ENCODE results near the gene BET1L. TPM values are rescaled to one million over a fixed set of nuclear protein-coding genes. Genes with fewer than 3 reads are reported as not detected.
A peak's percentile ranks its signal among the peaks of the same experiment; 100 is the strongest.
"Not testable (repeated sequence)": the region's sequence is repeated elsewhere in the genome, so short reads cannot be mapped to it uniquely, and the experiment has no call there.

BET1L gene
- total and polyA plus RNA-seq, 8 donors = 27.7 to 53.4 (median 41.2) TPM

GRCh38 chr11:191490-192478 is 15.4 kb downstream of the BET1L start:
- intact Hi-C loops (cut with DNase I); H3K36me3 ChIP-seq; H3K27me3 ChIP-seq; H3K27ac ChIP-seq; H3K9me3 ChIP-seq; H3K4me3 ChIP-seq; H3K4me1 ChIP-seq: not testable (repeated sequence)
- ATAC-seq = peak; percentile 66 to 85 (median 76)
- DNase-seq = peak in 3 of 6 donors; percentile 59 to 80 (median 73)
- TF ChIP-seq CTCF (IDR thresholded peaks at IDR 0.05) = peak in 2 of 4 donors; percentile 21 to 29
- WGBS, 2 donors = 54 to 62% methylated on average over 4 to 5 of the region's 8 CpGs
- peak; percentile 75 for FAIRE-seq

- H3K4me1 ChIP-seq; FAIRE-seq; H3K36me3 ChIP-seq; ATAC-seq; H3K9me3 ChIP-seq; intact Hi-C loops (cut with DNase I); H3K4me3 ChIP-seq; H3K27me3 ChIP-seq; H3K27ac ChIP-seq: not testable (repeated sequence)
- WGBS, 2 donors = 62 to 65% methylated on average over 5 of the region's 5 CpGs
- DNase-seq = peak in 3 of 6 donors; percentile 3 to 20 (median 15)
Measured at GRCh38 chr11:190546-190945, 16.7 kb downstream of the BET1L start.

- H3K27me3 ChIP-seq; H3K36me3 ChIP-seq; H3K4me1 ChIP-seq; FAIRE-seq; intact Hi-C loops (cut with DNase I); H3K9me3 ChIP-seq; H3K4me3 ChIP-seq; H3K27ac ChIP-seq: not testable (repeated sequence)
- ATAC-seq = peak; percentile 35 to 54 (median 48)
- 59 to 62% methylated on average over 10 of the region's 25 CpGs for WGBS, 2 donors
- DNase-seq = peak in 5 of 6 donors; percentile 25 to 77 (median 43)
Measured at GRCh38 chr11:189843-190311, 17.3 kb downstream of the BET1L start.

- FAIRE-seq; H3K4me3 ChIP-seq; intact Hi-C loops (cut with DNase I); H3K9me3 ChIP-seq; H3K27me3 ChIP-seq; H3K36me3 ChIP-seq; H3K4me1 ChIP-seq; H3K27ac ChIP-seq: not testable (repeated sequence)
- WGBS, 2 donors = 82 to 83% methylated on average over 37 to 43 of the region's 55 CpGs
- ATAC-seq (peak in 3 of 4 donors; percentile 10 to 36 (median 33)), DNase-seq (peak in 5 of 6 donors; percentile 11 to 66 (median 28))
Measured at GRCh38 chr11:189200-189783, 17.9 kb downstream of the BET1L start.

DNA sequence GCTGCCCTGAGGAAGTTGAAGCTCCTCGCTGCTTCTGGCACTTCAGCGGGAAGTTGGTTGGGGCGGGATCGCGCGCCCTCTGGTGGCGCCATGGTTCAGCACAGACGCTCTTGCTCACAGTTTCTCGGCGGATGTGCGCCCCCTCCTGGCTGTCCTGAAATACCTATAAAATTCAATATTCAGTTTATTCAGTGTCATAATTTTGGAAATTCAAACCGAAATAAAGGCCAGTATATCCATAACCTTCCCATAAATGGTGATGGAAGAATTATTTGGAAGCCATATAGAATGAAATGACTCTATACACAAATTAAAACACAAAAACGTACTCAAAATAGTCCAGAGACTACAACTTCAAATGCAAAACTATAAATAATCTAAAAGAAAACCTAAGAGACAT is 27.0 kb downstream of the BET1L start:
- ATAC-seq; H3K27me3 ChIP-seq; H3K4me1 ChIP-seq; intact Hi-C loops (cut with DNase I); H3K9me3 ChIP-seq; FAIRE-seq; H3K27ac ChIP-seq; H3K36me3 ChIP-seq; H3K4me3 ChIP-seq; DNase-seq: not testable (repeated sequence)
- 0% methylated on average over 1 of the region's 13 CpGs for WGBS, 2 donors

Other genes with a start within 250 kb of the BET1L start
- gene SCGB1C1, start 14.3 kb downstream of the BET1L start, total RNA-seq = under 1 TPM in 3 of 6 donors, not detected in 3; 0.41 to 0.70 (median 0.63) TPM
- gene SCGB1C1, start 14.3 kb downstream of the BET1L start, polyA plus RNA-seq = 1 to 10 TPM in 1 of 2 donors, not detected in 1; 1.1 TPM
- 10 to 100 TPM; 29.7 to 49.3 (median 40.9) TPM for gene RIC8A, start 309 bp upstream of the BET1L start, total RNA-seq
- gene RIC8A, start 309 bp upstream of the BET1L start, polyA plus RNA-seq = 10 to 100 TPM; 39.6 to 47.1 TPM
- 10 to 100 TPM in 4 of 6 donors, 1 to 10 TPM in 2; 7.7 to 13.2 (median 10.9) TPM for gene SIRT3, start 28.9 kb upstream of the BET1L start, total RNA-seq
- 10 to 100 TPM; 21.4 to 25.1 TPM for gene SIRT3, start 28.9 kb upstream of the BET1L start, polyA plus RNA-seq
- 10 to 100 TPM; 35.5 to 48.3 (median 41.9) TPM for gene PSMD13, start 29.6 kb upstream of the BET1L start, total RNA-seq
- 100 to 1,000 TPM in 1 of 2 donors, 10 to 100 TPM in 1; 97.5 to 118 TPM for gene PSMD13, start 29.6 kb upstream of the BET1L start, polyA plus RNA-seq
- under 1 TPM in 4 of 6 donors, not detected in 2; 0.19 to 0.23 (median 0.20) TPM for gene NLRP6, start 71.0 kb upstream of the BET1L start, total RNA-seq
- under 1 TPM; 0.05 to 0.08 TPM for gene NLRP6, start 71.0 kb upstream of the BET1L start, polyA plus RNA-seq
- 100 to 1,000 TPM in 4 of 6 donors, 10 to 100 TPM in 1, 1 to 10 TPM in 1; 8.9 to 534 (median 198) TPM for gene PGGHG, start 81.7 kb upstream of the BET1L start, total RNA-seq
- 1,000 to 10,000 TPM; 1,516 to 4,700 TPM for gene PGGHG, start 81.7 kb upstream of the BET1L start, polyA plus RNA-seq
- gene IFITM5, start 92.1 kb upstream of the BET1L start, total RNA-seq = not detected
- 1 to 10 TPM in 1 of 2 donors, under 1 TPM in 1; 0.56 to 1.2 TPM for gene IFITM5, start 92.1 kb upstream of the BET1L start, polyA plus RNA-seq
- 100 to 1,000 TPM in 2 of 6 donors, 10 to 100 TPM in 4; 32.1 to 120 (median 63.6) TPM for gene IFITM2, start 100.4 kb upstream of the BET1L start, total RNA-seq
- 100 to 1,000 TPM; 169 to 182 TPM for gene IFITM2, start 100.4 kb upstream of the BET1L start, polyA plus RNA-seq
- gene IFITM1, start 106.6 kb upstream of the BET1L start, total RNA-seq = 10 to 100 TPM in 5 of 6 donors, 1 to 10 TPM in 1; 10.0 to 45.2 (median 18.9) TPM
- 10 to 100 TPM; 40.7 to 54.5 TPM for gene IFITM1, start 106.6 kb upstream of the BET1L start, polyA plus RNA-seq
- 100 to 1,000 TPM in 4 of 6 donors, 10 to 100 TPM in 2; 86.4 to 292 (median 135) TPM for gene IFITM3, start 113.5 kb upstream of the BET1L start, total RNA-seq
- 100 to 1,000 TPM; 300 to 429 TPM for gene IFITM3, start 113.5 kb upstream of the BET1L start, polyA plus RNA-seq
- gene B4GALNT4, start 162.1 kb upstream of the BET1L start, total RNA-seq = 1 to 10 TPM in 5 of 6 donors, under 1 TPM in 1; 0.95 to 4.8 (median 1.8) TPM
- 10 to 100 TPM in 1 of 2 donors, 1 to 10 TPM in 1; 6.8 to 25.9 TPM for gene B4GALNT4, start 162.1 kb upstream of the BET1L start, polyA plus RNA-seq
- 10 to 100 TPM; 23.4 to 36.1 (median 26.2) TPM for gene PKP3, start 186.8 kb upstream of the BET1L start, total RNA-seq
- 10 to 100 TPM; 33.8 to 50.5 TPM for gene PKP3, start 186.8 kb upstream of the BET1L start, polyA plus RNA-seq
- gene SIGIRR, start 207.6 kb upstream of the BET1L start, total RNA-seq = 10 to 100 TPM; 39.2 to 62.1 (median 46.9) TPM
- 100 to 1,000 TPM; 138 to 158 TPM for gene SIGIRR, start 207.6 kb upstream of the BET1L start, polyA plus RNA-seq
- gene ANO9, start 234.6 kb upstream of the BET1L start, total RNA-seq = 10 to 100 TPM in 4 of 6 donors, 1 to 10 TPM in 2; 6.2 to 32.1 (median 12.5) TPM
- gene ANO9, start 234.6 kb upstream of the BET1L start, polyA plus RNA-seq = 10 to 100 TPM; 46.2 to 68.7 TPM
- gene PTDSS2, start 242.9 kb upstream of the BET1L start, total RNA-seq = 10 to 100 TPM; 11.3 to 17.4 (median 15.2) TPM
- gene PTDSS2, start 242.9 kb upstream of the BET1L start, polyA plus RNA-seq = 10 to 100 TPM; 24.7 to 44.7 TPM

All from pancreas (tissue), 10 donors.